Measurements from ENCODE around the gene EIF1AX. TPM values are rescaled to one million over a fixed set of nuclear protein-coding genes. Genes with fewer than 3 reads are reported as not detected.

Gene EIF1AX
- total and polyA plus RNA-seq, 9 donors: 52.8 to 151 (median 111) TPM

DNA sequence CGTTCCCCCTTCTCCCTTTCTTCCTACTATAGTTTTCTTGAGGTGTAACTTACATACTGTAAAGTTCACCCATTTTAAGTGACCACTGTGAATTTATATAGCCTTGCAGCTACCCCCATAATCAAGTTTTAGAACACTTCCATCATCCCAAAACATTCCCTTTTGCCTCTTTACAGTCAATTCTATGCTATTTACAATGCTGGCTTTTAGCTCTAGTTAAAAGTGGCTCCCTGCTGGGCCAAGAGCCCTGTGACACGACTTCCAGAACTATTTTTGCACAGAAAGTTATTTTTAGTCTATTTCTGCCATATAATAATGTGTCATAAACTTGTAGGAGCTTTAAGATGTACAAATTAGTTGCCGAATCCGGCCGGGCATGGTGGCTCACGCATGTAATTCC is 51.8 kb downstream of the EIF1AX start:
- Histone ChIP-seq H3K36me3 (no peaks in the 10 kb centered on the region), H3K4me1 (ENCODE audit: insufficient read depth) (no peaks in the 10 kb centered on the region), H3K4me3 (no peak overlapping the region), H3K27me3 (no peaks in the 10 kb centered on the region), H3K9me3 (no peaks in the 10 kb centered on the region), H3K27ac (no peak overlapping the region)
- DNase-seq: no peak
- intact Hi-C loops (cut with DNase I): no loop called here
- 66 to 73% (median 71%) methylated on average over 6 of the region's 6 CpGs for WGBS, 3 donors
- TF ChIP-seq, protein P1, sequence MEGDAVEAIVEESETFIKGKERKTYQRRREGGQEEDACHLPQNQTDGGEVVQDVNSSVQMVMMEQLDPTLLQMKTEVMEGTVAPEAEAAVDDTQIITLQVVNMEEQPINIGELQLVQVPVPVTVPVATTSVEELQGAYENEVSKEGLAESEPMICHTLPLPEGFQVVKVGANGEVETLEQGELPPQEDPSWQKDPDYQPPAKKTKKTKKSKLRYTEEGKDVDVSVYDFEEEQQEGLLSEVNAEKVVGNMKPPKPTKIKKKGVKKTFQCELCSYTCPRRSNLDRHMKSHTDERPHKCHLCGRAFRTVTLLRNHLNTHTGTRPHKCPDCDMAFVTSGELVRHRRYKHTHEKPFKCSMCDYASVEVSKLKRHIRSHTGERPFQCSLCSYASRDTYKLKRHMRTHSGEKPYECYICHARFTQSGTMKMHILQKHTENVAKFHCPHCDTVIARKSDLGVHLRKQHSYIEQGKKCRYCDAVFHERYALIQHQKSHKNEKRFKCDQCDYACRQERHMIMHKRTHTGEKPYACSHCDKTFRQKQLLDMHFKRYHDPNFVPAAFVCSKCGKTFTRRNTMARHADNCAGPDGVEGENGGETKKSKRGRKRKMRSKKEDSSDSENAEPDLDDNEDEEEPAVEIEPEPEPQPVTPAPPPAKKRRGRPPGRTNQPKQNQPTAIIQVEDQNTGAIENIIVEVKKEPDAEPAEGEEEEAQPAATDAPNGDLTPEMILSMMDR (IDR thresholded peaks at IDR 0.05): no peak

DNA sequence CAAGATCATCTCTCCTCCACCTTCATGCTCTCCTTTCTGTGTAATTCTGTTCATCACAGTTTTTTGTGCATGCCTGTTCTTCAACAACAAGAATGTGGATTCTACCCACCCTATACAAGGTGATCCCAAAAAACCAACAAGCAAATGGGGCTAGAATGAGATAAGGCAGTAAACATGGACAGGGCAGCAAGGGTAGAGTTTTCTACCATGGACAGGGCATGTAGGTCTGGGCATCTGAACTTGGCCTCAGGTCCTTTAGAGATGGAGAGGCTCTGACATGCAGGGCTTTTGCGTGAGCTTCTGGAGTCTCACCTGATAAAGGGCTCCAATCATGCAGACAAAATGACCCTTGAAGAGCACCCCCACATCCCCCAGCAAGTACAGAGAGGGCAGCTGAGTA is 61.4 kb downstream of the EIF1AX start:
- no peak overlapping the region for H3K27ac ChIP-seq
- no peaks in the 10 kb centered on the region for H3K36me3 ChIP-seq
- H3K4me1 ChIP-seq (ENCODE audit: insufficient read depth): no peaks in the 10 kb centered on the region
- DNase-seq: no peak
- intact Hi-C loops (cut with DNase I): no loop called here
- TF ChIP-seq EP300 (IDR thresholded peaks at IDR 0.05) (no peak), POLR2A (IDR thresholded peaks at IDR 0.05) (no peak)
- TF ChIP-seq, protein P1 (IDR thresholded peaks at IDR 0.05): no peak
- no peaks in the 10 kb centered on the region for H3K9me3 ChIP-seq
- 79 to 93% (median 92%) methylated on average over 1 of the region's 1 CpG for WGBS, 3 donors
- no peak overlapping the region for H3K4me3 ChIP-seq
- H3K27me3 ChIP-seq: no peaks in the 10 kb centered on the region

Small RNA genes lying within 50 kb of the gene (small RNA-seq; reads per million reads assigned to genes)
- gene RF00493 (35.3 reads per million, percentile 89 among the genes with 10 or more reads in this experiment), gene RF00494 (not detected)

Other genes starting within 250 kb of the EIF1AX start
- 10 to 100 TPM in 5 of 7 donors, 1 to 10 TPM in 2; 8.0 to 19.1 (median 12.3) TPM for gene BCLAF3, start 150.8 kb downstream of the EIF1AX start, total RNA-seq
- 1 to 10 TPM; 4.1 to 6.3 TPM for gene BCLAF3, start 150.8 kb downstream of the EIF1AX start, polyA plus RNA-seq
- gene MAP7D2, start 24.9 kb downstream of the EIF1AX start, total RNA-seq: 1 to 10 TPM in 2 of 7 donors, under 1 TPM in 5; 0.12 to 1.3 (median 0.27) TPM
- gene MAP7D2, start 24.9 kb downstream of the EIF1AX start, polyA plus RNA-seq: 1 to 10 TPM in 1 of 2 donors, under 1 TPM in 1; 0.62 to 1.7 TPM
- 10 to 100 TPM; 17.2 to 30.3 (median 26.9) TPM for gene RPS6KA3, start 125.1 kb upstream of the EIF1AX start, total RNA-seq
- 10 to 100 TPM; 10.1 to 20.0 TPM for gene RPS6KA3, start 125.1 kb upstream of the EIF1AX start, polyA plus RNA-seq